Lung (tissue), 12 donors: ENCODE results near the gene CHST11. TPM values are rescaled to one million over a fixed set of nuclear protein-coding genes. Genes with fewer than 3 reads are reported as not detected.

Source experiments
- ATAC-seq: fragments of 200-7000 bp; cut with Tn5 transposase; one replicate; pipeline ENCODE4 v1.9.1; 2020; ENCODE audit warnings: moderate number of reproducible peaks; ENCODE audit not compliant: insufficient read depth, low FRiP score
- DNase-seq, 3 donors: peaks; one replicate each; pipeline ENCODE4 v3.0.0-alpha.2; 2013 to 2017
- H3K27ac ChIP-seq, 2 donors: one replicate each; pipeline ENCODE4 v1.5.1; 2013; ENCODE audit warnings: mild to moderate bottlenecking in 2 of 2, moderate library complexity in 2 of 2, control low read depth in 1 of 2, inconsistent platforms in 1 of 2, low read depth in 1 of 2, low read length in 1 of 2
- H3K27me3 ChIP-seq, 3 donors: one replicate each; pipeline ENCODE4 v1.5.1; 2013; ENCODE audit warnings: low read length in 2 of 3; ENCODE audit not compliant: control insufficient read depth in 3 of 3, insufficient read depth in 3 of 3
- H3K36me3 ChIP-seq, 4 donors: one replicate each; pipeline ENCODE4 v1.5.1; 2013; ENCODE audit warnings: low read length in 4 of 4, mild to moderate bottlenecking in 1 of 4, moderate library complexity in 1 of 4; ENCODE audit not compliant: control insufficient read depth in 4 of 4, insufficient read depth in 4 of 4
- H3K4me1 ChIP-seq, 5 donors: one replicate each; pipeline ENCODE4 v1.5.1; 2013; ENCODE audit warnings: low read length in 5 of 5, mild to moderate bottlenecking in 2 of 5, moderate library complexity in 1 of 5; ENCODE audit not compliant: control insufficient read depth in 5 of 5, insufficient read depth in 5 of 5
- H3K4me3 ChIP-seq: one replicate; pipeline ENCODE4 v1.5.1; 2013; ENCODE audit warnings: mild to moderate bottlenecking, control low read depth, moderate library complexity
- H3K9ac ChIP-seq, 2 donors: one replicate each; pipeline ENCODE4 v1.5.1; 2013; ENCODE audit warnings: low read length in 2 of 2, control low read depth in 1 of 2; ENCODE audit not compliant: insufficient read depth in 1 of 2
- H3K9me3 ChIP-seq, 4 donors: one replicate each; pipeline ENCODE4 v1.5.1; 2013; ENCODE audit warnings: low read length in 3 of 4, mild to moderate bottlenecking in 1 of 4, moderate library complexity in 1 of 4; ENCODE audit not compliant: control insufficient read depth in 4 of 4, insufficient read depth in 3 of 4
- CTCF ChIP-seq: IDR thresholded peaks from 2 replicates; pipeline ENCODE4 v1.5.1; 2012; ENCODE audit warnings: mild to moderate bottlenecking; ENCODE audit errors: control extremely low read depth, extremely low read depth
- WGBS, 2 donors: extraction: QIAGEN DNeasy Blood & Tissue Kit; methylation state at CpG; one replicate each; pipeline ENCODE4 v1.1.7; 2013; 5-methylcytosine and 5-hydroxymethylcytosine counted together
- polyA plus RNA-seq, 2 donors: library from polyadenylated mRNA; stranded (reverse); fragments of 200-250 nt; gene quantifications; one replicate each; pipeline ENCODE4 v1.2.1, GENCODE V29; 2013
- total RNA-seq, 2 donors: library from RNA; depleted of rRNA in 1 of 2; stranded (reverse); fragments of >200 nt in 1 of 2; gene quantifications; one replicate each; pipeline ENCODE4 v1.2.1, GENCODE V29; 2014 to 2021
- donor health status: control.
- donor health status: control.
- donor health status: Bipolar disorder and iron deficiency.
- donor health status: healthy.
- donor health status: DM: yes; HTN: yes; CAD: no.

The CHST11 gene
- total and polyA plus RNA-seq, 4 donors = 9.0 to 63.2 (median 27.7) TPM

- H3K4me3 ChIP-seq = no peak overlapping the region
- peaks cover 0 to 24% (median 6%) of the 10 kb centered on the region in 5 donors for H3K4me1 ChIP-seq
- H3K9ac ChIP-seq = no peak overlapping the region
- H3K9me3 ChIP-seq = no peaks in the 10 kb centered on the region
- H3K27me3 ChIP-seq = no peaks in the 10 kb centered on the region
- WGBS, 2 donors = 86 to 87% methylated on average over 21 of the region's 21 CpGs
- no peak for TF ChIP-seq CTCF
- no peak overlapping the region for H3K27ac ChIP-seq
- ATAC-seq = no peak
- H3K36me3 ChIP-seq = no peaks in the 10 kb centered on the region
- DNase-seq = no peak
Observed at GRCh38 chr12:104722601-104723534, 266.1 kb downstream of the CHST11 start.

- Histone ChIP-seq H3K36me3 (no peaks in the 10 kb centered on the region), H3K27ac (no peak overlapping the region), H3K9ac (no peak overlapping the region), H3K4me3 (no peak overlapping the region), H3K27me3 (no peaks in the 10 kb centered on the region), H3K9me3 (no peaks in the 10 kb centered on the region), H3K4me1 (peaks cover 0 to 19% (median 6%) of the 10 kb centered on the region in 5 donors)
- TF ChIP-seq CTCF = no peak
- 98% methylated on average over 2 of the region's 2 CpGs for WGBS, 2 donors
- ATAC-seq (no peak), DNase-seq (no peak)
Observed at GRCh38 chr12:104723895-104724294, 267.1 kb downstream of the CHST11 start.

- no peak for TF ChIP-seq CTCF
- Histone ChIP-seq H3K9ac (no peak overlapping the region), H3K9me3 (no peaks in the 10 kb centered on the region), H3K36me3 (no peaks in the 10 kb centered on the region), H3K4me1 (peaks cover 0 to 11% (median 2%) of the 10 kb centered on the region in 5 donors), H3K27me3 (no peaks in the 10 kb centered on the region), H3K27ac (no peak overlapping the region), H3K4me3 (no peak overlapping the region)
- ATAC-seq = no peak
- WGBS, 2 donors = 96% methylated on average over 12 of the region's 12 CpGs
- no peak for DNase-seq
Observed at GRCh38 chr12:104724992-104725585, 268.3 kb downstream of the CHST11 start.
